ENCODE data around the gene FSTL4.

The FSTL4 gene

DNA sequence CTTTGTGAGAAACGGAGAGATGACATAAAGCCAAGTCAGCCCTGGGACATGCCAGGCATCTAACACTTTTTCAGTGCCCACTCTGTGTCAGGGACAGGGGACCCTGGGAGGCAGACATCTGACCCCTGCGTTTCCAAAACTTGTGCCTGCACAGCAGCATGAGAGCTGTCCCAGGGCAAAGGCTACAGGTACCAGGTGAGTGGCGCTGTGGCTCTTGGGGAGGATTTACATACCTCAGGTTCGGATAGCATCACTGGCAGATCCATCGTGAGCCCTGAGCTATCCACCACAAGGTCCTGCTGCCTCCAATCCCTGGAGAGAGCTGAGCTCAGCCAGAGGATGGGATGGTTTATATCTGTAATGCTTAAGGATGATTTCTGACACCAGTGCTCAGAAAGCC is 52.4 kb downstream of the FSTL4 start:
- TF ChIP-seq CSRNP3 (CRISPR knock-in tag; IDR thresholded peaks at IDR 0.05) (no peak), TOX (CRISPR knock-in tag; IDR thresholded peaks at IDR 0.05; ENCODE audit: borderline replicate concordance) (no peak), ARNTL (CRISPR knock-in tag; IDR thresholded peaks at IDR 0.05; ENCODE audit: borderline replicate concordance, low read depth) (no peak), TCF4 (CRISPR knock-in tag; IDR thresholded peaks at IDR 0.05; ENCODE audit: borderline replicate concordance) (no peak), ZNF565 (CRISPR knock-in tag; conservative IDR thresholded peaks at IDR 0.05; ENCODE audit: low read depth) (no peak), RARB (CRISPR knock-in tag; IDR thresholded peaks at IDR 0.05) (no peak)
- TF ChIP-seq, protein P1, sequence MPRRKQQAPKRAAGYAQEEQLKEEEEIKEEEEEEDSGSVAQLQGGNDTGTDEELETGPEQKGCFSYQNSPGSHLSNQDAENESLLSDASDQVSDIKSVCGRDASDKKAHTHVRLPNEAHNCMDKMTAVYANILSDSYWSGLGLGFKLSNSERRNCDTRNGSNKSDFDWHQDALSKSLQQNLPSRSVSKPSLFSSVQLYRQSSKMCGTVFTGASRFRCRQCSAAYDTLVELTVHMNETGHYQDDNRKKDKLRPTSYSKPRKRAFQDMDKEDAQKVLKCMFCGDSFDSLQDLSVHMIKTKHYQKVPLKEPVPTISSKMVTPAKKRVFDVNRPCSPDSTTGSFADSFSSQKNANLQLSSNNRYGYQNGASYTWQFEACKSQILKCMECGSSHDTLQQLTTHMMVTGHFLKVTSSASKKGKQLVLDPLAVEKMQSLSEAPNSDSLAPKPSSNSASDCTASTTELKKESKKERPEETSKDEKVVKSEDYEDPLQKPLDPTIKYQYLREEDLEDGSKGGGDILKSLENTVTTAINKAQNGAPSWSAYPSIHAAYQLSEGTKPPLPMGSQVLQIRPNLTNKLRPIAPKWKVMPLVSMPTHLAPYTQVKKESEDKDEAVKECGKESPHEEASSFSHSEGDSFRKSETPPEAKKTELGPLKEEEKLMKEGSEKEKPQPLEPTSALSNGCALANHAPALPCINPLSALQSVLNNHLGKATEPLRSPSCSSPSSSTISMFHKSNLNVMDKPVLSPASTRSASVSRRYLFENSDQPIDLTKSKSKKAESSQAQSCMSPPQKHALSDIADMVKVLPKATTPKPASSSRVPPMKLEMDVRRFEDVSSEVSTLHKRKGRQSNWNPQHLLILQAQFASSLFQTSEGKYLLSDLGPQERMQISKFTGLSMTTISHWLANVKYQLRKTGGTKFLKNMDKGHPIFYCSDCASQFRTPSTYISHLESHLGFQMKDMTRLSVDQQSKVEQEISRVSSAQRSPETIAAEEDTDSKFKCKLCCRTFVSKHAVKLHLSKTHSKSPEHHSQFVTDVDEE (CRISPR knock-in tag; IDR thresholded peaks at IDR 0.05), result no peak
- ATAC-seq, result no peak

GRCh38 chr5:133556551-133556950 is 55.8 kb downstream of the FSTL4 start:
- TF ChIP-seq PPARA (CRISPR knock-in tag; IDR thresholded peaks at IDR 0.05; ENCODE audit: borderline replicate concordance) (no peak), RARB (CRISPR knock-in tag; IDR thresholded peaks at IDR 0.05) (no peak), ZFP3 (CRISPR knock-in tag; IDR thresholded peaks at IDR 0.05) (no peak), CSDC2 (CRISPR knock-in tag; IDR thresholded peaks at IDR 0.05) (no peak), CREB5 (CRISPR knock-in tag; IDR thresholded peaks at IDR 0.05; ENCODE audit: low read depth) (no peak), ISL1 (CRISPR knock-in tag; IDR thresholded peaks at IDR 0.05) (no peak), ZNF8 (CRISPR knock-in tag; IDR thresholded peaks at IDR 0.05) (no peak), ZNF70 (CRISPR knock-in tag; IDR thresholded peaks at IDR 0.05) (no peak), ESRRG (CRISPR knock-in tag; IDR thresholded peaks at IDR 0.05) (no peak), SNAI2 (CRISPR knock-in tag; IDR thresholded peaks at IDR 0.05) (no peak), CSRNP3 (CRISPR knock-in tag; IDR thresholded peaks at IDR 0.05) (no peak), TCF4 (CRISPR knock-in tag; IDR thresholded peaks at IDR 0.05; ENCODE audit: borderline replicate concordance) (no peak), ARNTL (CRISPR knock-in tag; IDR thresholded peaks at IDR 0.05; ENCODE audit: borderline replicate concordance, low read depth) (no peak), BACH2 (CRISPR knock-in tag; IDR thresholded peaks at IDR 0.05; ENCODE audit: borderline replicate concordance) (no peak), GLIS3 (CRISPR knock-in tag; IDR thresholded peaks at IDR 0.05) (no peak), ZC3H10 (CRISPR knock-in tag; IDR thresholded peaks at IDR 0.05) (no peak), ZNF565 (CRISPR knock-in tag; conservative IDR thresholded peaks at IDR 0.05; ENCODE audit: low read depth) (no peak)
- TF ChIP-seq, protein P1 (CRISPR knock-in tag; IDR thresholded peaks at IDR 0.05), result no peak
- TF ChIP-seq, protein P2, sequence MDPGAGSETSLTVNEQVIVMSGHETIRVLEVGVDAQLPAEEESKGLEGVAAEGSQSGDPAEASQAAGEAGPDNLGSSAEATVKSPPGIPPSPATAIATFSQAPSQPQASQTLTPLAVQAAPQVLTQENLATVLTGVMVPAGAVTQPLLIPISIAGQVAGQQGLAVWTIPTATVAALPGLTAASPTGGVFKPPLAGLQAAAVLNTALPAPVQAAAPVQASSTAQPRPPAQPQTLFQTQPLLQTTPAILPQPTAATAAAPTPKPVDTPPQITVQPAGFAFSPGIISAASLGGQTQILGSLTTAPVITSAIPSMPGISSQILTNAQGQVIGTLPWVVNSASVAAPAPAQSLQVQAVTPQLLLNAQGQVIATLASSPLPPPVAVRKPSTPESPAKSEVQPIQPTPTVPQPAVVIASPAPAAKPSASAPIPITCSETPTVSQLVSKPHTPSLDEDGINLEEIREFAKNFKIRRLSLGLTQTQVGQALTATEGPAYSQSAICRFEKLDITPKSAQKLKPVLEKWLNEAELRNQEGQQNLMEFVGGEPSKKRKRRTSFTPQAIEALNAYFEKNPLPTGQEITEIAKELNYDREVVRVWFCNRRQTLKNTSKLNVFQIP (CRISPR knock-in tag; IDR thresholded peaks at IDR 0.05; ENCODE audit: borderline replicate concordance, low read depth), result no peak
- no peak for ATAC-seq
